ENCODE data around the gene MRPL32.

The MRPL32 gene

GRCh38 chr7:42961170-42961569 lies 29.0 kb downstream of the MRPL32 start:
- in situ Hi-C loops (cut with HindIII; ENCODE audit: low sequenced_read_pairs), result no loop called here

GRCh38 chr7:42964293-42964692 lies 32.1 kb downstream of the MRPL32 start:
- in situ Hi-C loops (cut with HindIII; ENCODE audit: low sequenced_read_pairs), result no loop called here

DNA sequence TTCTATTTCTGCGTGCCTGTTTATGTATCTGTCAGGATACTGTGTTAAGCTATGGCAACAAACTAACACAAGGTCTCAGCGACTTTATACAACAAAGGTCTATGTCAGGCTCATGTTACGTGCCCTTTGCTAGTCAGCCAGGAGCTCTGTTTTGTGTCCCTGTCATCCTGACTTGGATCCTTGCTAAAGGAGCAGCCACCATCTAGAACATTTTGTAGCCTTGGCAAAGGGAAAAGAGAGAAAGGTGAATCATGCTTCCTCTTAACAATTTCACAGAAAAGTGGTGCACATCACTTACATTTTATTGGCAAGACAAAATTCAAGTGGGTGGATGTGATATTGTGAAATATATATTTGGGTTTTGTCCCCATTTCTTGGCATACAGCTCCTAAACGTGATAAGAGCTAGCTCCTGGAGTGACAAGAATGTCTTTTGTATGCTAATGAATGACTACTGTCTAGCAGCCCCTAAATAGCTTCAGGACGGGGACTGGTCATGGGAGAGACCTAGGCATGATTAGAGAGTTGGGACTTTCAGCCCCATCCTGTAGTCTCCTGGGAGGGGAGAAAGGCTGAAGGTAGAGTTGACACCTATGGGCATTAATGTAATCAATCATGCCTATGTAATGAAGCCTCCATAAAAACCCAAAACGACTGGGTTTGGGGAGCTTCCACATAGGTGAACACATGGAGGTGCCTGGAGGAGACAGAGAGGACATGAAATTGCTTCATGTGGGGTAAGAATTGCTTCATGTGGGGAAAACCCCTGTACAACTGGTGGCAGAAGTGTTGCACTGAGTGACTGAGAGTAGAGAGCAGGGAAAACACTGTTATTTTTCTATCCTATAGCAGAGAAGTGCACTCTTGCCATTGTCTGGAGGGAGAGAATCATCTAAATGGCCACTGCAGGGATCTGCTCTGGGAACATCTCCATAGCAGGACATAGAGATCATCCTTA lies 33.0 kb downstream of the MRPL32 start:
- in situ Hi-C loops (cut with HindIII; ENCODE audit: low sequenced_read_pairs), result no loop called here

DNA sequence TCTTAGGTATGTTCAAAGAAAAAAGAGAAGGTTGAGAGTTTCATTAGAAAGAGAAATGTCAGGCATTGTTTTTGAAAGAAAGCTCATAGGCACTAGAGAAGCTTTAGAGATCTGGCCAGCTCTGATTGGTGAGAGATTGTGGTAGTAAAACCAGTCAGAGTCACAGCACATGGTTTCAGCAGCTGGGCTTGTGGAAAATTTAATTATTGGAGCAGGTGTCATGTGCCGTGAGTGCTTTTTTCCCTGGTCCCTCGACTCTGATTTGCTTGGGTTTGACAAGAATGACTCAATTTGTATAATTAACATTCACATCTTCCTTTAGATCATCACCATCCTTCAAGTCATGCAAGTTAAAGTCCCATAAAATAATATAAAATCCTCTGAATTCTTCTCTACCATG lies 35.2 kb downstream of the MRPL32 start:
- in situ Hi-C loops (cut with HindIII; ENCODE audit: low sequenced_read_pairs), result no loop called here

- in situ Hi-C loops (cut with HindIII; ENCODE audit: low sequenced_read_pairs), result no loop called here
Observed at GRCh38 chr7:42972699-42973500, 40.7 kb downstream of the MRPL32 start.

- in situ Hi-C loops (cut with HindIII; ENCODE audit: low sequenced_read_pairs), result no loop called here
Observed at GRCh38 chr7:42976371-42976770, 44.2 kb downstream of the MRPL32 start.

DNA sequence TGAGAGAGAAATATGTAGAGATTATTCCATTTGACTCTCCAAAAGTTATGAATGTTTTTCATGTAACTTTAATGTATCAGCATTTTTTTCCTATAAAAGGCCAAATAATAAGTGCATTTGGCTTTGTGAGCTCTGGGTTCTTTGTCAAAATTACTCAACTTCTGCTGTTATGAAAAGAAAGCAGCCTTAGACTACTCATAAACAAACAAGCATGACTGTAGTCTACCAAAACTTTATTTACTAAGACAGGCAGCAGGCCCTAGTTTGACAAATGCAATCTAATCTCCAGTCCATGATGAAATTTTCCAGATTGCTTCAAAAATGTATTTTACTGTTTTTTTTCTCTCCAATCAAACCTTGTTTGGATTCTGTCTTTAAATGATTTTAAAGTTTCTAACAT lies 46.3 kb downstream of the MRPL32 start:
- in situ Hi-C loops (cut with HindIII; ENCODE audit: low sequenced_read_pairs), result no loop called here

GRCh38 chr7:42980084-42980483 lies 47.9 kb downstream of the MRPL32 start:
- in situ Hi-C loops (cut with HindIII; ENCODE audit: low sequenced_read_pairs), result no loop called here

DNA sequence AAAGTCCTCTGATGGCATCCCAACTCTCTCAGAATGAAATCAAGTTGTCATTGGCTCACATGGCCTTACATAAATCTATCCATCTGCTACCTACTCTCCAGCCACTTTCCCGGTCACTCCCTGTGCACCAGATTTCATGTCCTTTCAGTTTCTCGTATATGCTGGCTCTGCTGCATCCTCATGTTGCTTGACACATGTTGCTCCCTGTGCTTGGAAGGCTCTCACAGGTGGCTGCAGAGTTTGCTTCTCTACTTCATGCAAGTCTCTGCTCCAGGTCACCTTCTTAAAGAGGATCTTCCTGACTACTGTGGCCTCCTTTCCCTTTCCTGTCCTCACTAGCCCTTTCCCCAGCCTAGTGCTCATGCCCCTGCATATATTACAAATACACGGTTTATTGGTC lies 48.3 kb downstream of the MRPL32 start:
- in situ Hi-C loops (cut with HindIII; ENCODE audit: low sequenced_read_pairs), result no loop called here

DNA sequence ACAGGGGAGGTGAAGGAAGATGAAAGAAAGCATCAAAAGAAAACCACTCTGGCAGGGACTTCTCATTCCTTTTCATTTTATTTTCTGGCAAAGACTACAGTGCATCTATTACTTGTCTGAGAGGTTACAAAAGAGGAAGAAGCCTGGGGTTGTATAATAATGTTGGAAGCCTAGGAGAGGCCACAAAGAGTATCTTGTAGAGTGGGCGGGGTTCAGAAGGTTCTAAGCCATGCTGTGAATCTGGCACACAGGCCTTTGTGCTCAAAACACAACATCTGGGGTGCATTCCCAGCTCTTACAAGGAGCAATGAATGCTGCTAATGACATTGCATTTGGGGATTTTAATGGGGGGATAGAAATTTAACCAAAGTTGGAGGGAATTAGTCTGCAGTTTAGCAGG lies 49.4 kb downstream of the MRPL32 start:
- in situ Hi-C loops (cut with HindIII; ENCODE audit: low sequenced_read_pairs), result no loop called here

DNA sequence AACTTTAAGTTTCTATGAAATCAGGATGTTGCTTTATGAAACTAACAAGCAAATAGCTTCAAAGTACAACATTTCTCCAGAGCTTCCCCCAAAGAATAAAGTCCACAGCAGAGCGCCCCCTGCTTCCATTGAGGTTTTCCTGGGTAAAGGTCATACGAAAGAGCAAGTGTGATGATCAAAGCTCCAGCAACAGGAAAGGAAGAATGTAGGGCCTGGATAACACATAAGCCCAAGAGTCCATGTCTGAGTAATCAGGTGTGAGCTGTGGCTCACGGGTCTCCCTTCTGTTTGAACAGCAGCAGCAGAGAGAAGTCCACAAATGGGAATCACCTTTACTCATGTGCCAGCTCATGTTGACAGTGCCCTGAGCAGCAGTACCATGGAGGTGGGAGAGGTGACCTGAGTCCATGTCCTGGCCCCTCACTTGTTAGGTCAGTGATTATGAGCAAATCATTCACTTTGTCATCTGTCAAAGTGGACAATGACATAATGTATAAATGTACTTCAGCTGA lies 50.5 kb downstream of the MRPL32 start:
- in situ Hi-C loops (cut with HindIII; ENCODE audit: low sequenced_read_pairs), result no loop called here

GRCh38 chr7:42984137-42984536 lies 52.0 kb downstream of the MRPL32 start:
- in situ Hi-C loops (cut with HindIII; ENCODE audit: low sequenced_read_pairs), result no loop called here

DNA sequence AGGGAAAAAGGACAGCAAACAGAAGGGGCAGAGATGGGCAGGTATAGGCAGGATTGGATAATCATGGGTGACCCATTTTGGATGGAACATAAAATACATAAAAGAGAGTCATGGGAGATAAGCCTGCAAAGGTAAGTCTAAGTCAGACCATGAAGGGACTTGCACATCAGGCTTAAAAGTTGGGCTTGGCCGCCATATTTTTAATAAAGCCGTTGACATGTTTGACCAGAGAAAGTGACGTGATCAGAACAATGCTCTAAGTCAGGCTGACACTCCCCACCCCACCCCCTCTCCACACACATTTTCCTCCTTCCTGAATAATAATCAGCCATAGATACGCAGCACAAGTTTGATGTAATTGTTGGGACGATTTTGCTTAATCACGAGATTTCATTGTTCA lies 54.0 kb downstream of the MRPL32 start:
- in situ Hi-C loops (cut with HindIII; ENCODE audit: low sequenced_read_pairs), result no loop called here

- in situ Hi-C loops (cut with HindIII; ENCODE audit: low sequenced_read_pairs), result no loop called here
Observed at GRCh38 chr7:42986781-42987248, 54.6 kb downstream of the MRPL32 start.

All from DLD1 (cell line).